Endothelial cell (in vitro differentiated cells): ENCODE data around the gene OAT. TPM values are rescaled to one million over a fixed set of nuclear protein-coding genes. Genes with fewer than 3 reads are reported as not detected.

Experiments used
- DNase-seq: peaks from one replicate; pipeline ENCODE4 v3.0.0; 2021; ENCODE audit warnings: low spot score
- H3K27ac Mint-ChIP-seq: one replicate; pipeline ENCODE4 v1.8.0; 2021; ENCODE audit warnings: mixed read lengths, inconsistent platforms; ENCODE audit not compliant: unreplicated experiment
- H3K27me3 Mint-ChIP-seq: one replicate; pipeline ENCODE4 v1.8.0; 2021; ENCODE audit warnings: mild to moderate bottlenecking, moderate library complexity, mixed read lengths, inconsistent platforms; ENCODE audit not compliant: unreplicated experiment
- H3K36me3 Mint-ChIP-seq: one replicate; pipeline ENCODE4 v1.8.0; 2021; ENCODE audit warnings: mild to moderate bottlenecking, low read depth, mixed read lengths, inconsistent platforms; ENCODE audit not compliant: unreplicated experiment
- H3K4me1 Mint-ChIP-seq: one replicate; pipeline ENCODE4 v1.8.0; 2021; ENCODE audit warnings: mild to moderate bottlenecking, mixed read lengths, inconsistent platforms; ENCODE audit not compliant: unreplicated experiment
- H3K4me3 Mint-ChIP-seq: one replicate; pipeline ENCODE4 v1.8.0; 2021; ENCODE audit warnings: mild to moderate bottlenecking, mixed read lengths, inconsistent platforms; ENCODE audit not compliant: unreplicated experiment
- H3K9me3 Mint-ChIP-seq: one replicate; pipeline ENCODE4 v1.8.0; 2021; ENCODE audit warnings: mixed read lengths, inconsistent platforms; ENCODE audit not compliant: unreplicated experiment
- total RNA-seq: library from RNA; stranded (reverse); fragmentation: NEBNext Ultra II Directional; extraction: Animal tissue kit (Norgen Biotek cat#: 25700); gene quantifications from one replicate; pipeline ENCODE4 v1.2.1, GENCODE V29; 2021; ENCODE audit not compliant: unreplicated experiment
- TF ChIP-seq, protein P1 (sequence below): fragments of 200-600 bp; sonication (generic); IDR thresholded peaks from one replicate; pipeline ENCODE4 v1.5.0; 2021; ENCODE audit warnings: antibody characterized with exemption; ENCODE audit not compliant: unreplicated experiment

OAT gene
- total RNA-seq, 1 donor from 2014 or later = 36.6 TPM

DNA sequence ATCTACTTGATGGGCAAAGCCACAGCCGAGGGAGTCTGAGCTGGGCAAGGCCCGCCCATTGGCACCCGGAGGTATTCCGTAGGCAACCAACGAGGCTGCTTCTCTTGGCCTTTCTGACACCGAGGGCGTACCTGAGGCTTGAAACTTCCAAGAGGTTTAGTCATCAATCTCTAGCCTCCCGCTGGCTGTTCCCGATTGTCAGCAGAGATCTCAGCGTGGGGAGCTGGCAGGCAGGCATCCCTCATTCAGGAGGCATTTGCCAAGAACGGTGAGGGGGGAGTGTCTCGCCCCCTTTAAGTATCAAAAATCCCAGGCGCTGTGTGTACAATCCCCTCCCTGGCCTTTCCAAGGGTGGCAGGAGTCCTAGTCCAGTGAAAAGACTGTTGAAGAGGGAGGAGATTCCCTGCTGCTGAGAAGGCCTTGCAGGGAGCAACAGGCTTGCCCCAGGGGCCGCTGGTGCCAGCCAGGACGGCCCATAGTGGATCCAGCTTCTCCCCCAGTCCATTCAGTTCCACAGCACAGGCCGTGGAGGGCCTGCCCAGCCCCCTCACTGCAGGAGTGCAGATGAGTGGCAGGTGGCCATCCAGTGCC, 39.7 kb downstream of the OAT start:
- no peaks in the 10 kb centered on the region for H3K4me1 Mint-ChIP-seq
- H3K27me3 Mint-ChIP-seq = peaks cover 5% of the 10 kb centered on the region
- H3K4me3 Mint-ChIP-seq = no peak overlapping the region
- H3K9me3 Mint-ChIP-seq = no peaks in the 10 kb centered on the region
- no peaks in the 10 kb centered on the region for H3K36me3 Mint-ChIP-seq
- TF ChIP-seq, protein P1, sequence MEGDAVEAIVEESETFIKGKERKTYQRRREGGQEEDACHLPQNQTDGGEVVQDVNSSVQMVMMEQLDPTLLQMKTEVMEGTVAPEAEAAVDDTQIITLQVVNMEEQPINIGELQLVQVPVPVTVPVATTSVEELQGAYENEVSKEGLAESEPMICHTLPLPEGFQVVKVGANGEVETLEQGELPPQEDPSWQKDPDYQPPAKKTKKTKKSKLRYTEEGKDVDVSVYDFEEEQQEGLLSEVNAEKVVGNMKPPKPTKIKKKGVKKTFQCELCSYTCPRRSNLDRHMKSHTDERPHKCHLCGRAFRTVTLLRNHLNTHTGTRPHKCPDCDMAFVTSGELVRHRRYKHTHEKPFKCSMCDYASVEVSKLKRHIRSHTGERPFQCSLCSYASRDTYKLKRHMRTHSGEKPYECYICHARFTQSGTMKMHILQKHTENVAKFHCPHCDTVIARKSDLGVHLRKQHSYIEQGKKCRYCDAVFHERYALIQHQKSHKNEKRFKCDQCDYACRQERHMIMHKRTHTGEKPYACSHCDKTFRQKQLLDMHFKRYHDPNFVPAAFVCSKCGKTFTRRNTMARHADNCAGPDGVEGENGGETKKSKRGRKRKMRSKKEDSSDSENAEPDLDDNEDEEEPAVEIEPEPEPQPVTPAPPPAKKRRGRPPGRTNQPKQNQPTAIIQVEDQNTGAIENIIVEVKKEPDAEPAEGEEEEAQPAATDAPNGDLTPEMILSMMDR = no peak
- peak overlapping the region; percentile 9 for H3K27ac Mint-ChIP-seq
- no peak for DNase-seq

DNA sequence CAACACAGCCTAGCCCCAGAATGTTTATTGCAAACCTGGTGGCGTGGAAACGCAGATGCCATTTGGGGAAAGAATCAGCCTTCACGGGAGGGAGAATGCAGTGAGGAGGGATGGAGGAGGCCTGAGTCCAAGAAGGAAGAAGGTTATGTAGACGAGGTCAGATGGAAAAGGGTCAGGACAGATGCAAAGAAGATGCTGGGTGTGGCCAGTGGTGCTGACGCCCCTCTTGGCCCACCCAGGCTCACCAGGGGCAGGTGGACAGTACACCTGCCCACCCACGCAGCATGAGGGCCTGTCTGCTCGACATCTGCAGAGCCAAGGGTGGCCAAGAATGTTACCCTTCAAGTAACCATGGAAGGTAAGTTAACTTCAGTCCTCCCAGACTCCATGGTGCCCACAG, 40.5 kb downstream of the OAT start:
- H3K27ac Mint-ChIP-seq = no peak overlapping the region
- H3K27me3 Mint-ChIP-seq = peaks cover 4% of the 10 kb centered on the region
- TF ChIP-seq, protein P1 = no peak
- DNase-seq = no peak
- H3K9me3 Mint-ChIP-seq = no peaks in the 10 kb centered on the region
- H3K36me3 Mint-ChIP-seq = no peaks in the 10 kb centered on the region
- H3K4me1 Mint-ChIP-seq = no peaks in the 10 kb centered on the region
- H3K4me3 Mint-ChIP-seq = no peak overlapping the region

GRCh38 chr10:124377101-124377500, 41.6 kb downstream of the OAT start:
- H3K4me1 Mint-ChIP-seq = no peaks in the 10 kb centered on the region
- H3K4me3 Mint-ChIP-seq = no peak overlapping the region
- H3K9me3 Mint-ChIP-seq = no peaks in the 10 kb centered on the region
- no peaks in the 10 kb centered on the region for H3K36me3 Mint-ChIP-seq
- TF ChIP-seq, protein P1 = no peak
- peaks cover 5% of the 10 kb centered on the region for H3K27me3 Mint-ChIP-seq
- no peak overlapping the region for H3K27ac Mint-ChIP-seq
- no peak for DNase-seq

DNA sequence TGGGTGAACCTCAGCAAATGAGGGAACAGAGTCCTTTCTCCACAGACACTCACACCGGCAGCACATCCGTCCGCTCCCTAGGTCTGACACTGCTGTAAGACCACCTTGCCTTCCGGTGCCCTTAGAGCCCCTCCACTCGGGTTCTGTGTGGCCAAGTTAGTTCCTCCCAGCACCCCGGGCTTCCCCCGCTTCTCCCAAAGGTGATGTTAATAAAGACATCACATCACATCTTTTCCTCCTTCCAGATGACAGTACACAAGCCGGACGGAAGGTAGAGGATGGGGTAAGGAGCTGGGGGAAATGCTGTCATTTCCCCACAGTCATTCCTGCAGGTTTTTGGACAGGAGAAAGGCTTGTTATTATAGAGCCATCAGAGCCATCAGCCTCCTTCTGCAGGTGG, 42.3 kb downstream of the OAT start:
- Mint-ChIP-seq H3K27me3 (peaks cover 5% of the 10 kb centered on the region), H3K4me3 (no peak overlapping the region), H3K27ac (no peak overlapping the region), H3K9me3 (no peaks in the 10 kb centered on the region), H3K4me1 (no peaks in the 10 kb centered on the region), H3K36me3 (no peaks in the 10 kb centered on the region)
- TF ChIP-seq, protein P1 = no peak
- no peak for DNase-seq

GRCh38 chr10:124375691-124376090, 43.0 kb downstream of the OAT start:
- peaks cover 5% of the 10 kb centered on the region for H3K27me3 Mint-ChIP-seq
- H3K4me3 Mint-ChIP-seq = no peak overlapping the region
- H3K36me3 Mint-ChIP-seq = no peaks in the 10 kb centered on the region

More at GRCh38 chr10:124375691-124376090, 43.0 kb downstream of the OAT start:
- H3K9me3 Mint-ChIP-seq = no peaks in the 10 kb centered on the region
- H3K4me1 Mint-ChIP-seq = no peaks in the 10 kb centered on the region
- TF ChIP-seq, protein P1 = no peak
- DNase-seq = no peak
- H3K27ac Mint-ChIP-seq = no peak overlapping the region
